ENCODE measurements around the gene SFI1.

SFI1 gene

DNA sequence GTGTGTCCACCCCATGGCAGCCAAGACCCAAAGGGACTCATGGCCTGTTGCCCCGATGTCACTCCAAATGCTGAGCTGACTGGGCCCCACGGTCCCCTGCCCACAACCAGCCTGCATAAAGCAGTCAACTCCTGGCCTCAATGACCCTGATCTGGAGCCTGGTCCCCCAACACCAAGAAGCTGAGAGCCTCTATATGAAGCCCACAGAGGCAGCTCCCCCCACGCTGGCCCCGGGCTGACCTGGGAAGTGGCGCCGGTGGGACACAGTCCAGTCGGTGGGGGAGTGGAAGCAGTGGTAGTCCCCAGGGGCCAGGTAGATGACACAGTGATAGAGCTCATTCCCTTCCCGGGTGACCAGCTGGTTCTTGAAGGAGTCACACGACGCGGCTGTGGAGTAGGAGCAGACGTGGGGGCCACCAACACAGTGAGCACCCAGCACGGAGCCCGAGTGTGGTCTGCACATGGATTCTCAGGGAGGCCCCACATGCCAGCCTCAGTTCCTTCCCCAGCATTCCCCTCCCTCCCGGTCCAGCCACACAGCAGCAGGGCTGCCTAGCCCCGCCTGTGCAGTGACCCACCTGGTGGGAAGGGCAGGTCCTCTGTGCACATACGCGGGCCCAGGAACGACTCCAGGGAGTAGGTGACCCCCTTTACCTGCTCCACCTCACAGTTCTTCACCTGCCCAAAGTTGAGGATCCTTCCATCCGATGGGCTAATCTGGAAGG is 124.6 kb downstream of the SFI1 start:
- no peak for FAIRE-seq

DNA sequence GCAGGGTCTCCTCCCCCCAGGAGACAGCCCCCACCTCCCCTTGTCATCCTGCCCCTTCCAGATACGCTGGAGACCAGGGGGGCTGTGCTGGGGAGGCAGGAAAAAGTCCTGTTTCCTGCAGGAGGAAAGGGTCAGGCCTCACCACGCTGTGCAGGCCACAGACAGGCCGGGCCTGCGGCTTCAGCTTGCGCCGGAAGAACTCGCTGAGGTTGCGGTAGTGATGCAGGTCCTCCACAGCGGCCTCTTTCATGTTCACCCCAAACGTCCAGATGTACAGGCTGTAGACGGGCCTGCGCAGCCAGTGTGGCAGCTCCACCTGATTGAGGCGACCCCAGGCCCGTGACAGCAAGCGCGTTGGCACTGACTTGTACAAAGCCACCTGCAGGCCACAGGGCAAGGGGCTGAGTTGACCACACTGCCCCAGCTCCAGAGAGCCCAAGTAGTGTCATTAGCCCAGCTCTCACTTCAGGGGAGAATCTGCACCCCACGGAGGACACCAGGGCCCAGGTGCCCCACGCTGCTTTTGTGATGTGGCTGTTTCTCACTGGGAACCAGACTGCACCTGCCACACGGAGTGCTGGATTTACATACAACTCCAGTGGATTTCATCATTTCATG is 125.3 kb downstream of the SFI1 start:
- FAIRE-seq = no peak

DNA sequence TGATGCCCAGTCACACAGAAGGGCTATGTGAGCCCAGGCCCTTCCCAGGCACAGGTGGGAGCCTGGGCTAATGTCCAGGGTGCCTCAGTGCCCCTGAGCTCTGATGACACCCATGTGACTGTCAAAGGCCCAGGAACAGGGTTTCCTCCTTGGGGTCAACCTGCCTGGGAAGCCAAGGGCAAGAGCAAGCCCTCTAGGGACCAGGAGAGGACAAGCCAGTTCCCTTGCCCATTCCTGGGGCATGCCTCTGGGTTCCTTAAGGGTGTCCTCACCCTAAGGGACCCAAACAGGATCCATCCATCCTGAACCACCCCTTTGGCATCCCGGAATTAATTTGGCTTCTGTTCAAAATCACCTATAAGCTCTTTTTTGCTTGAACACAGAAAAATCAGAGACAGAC is 126.6 kb downstream of the SFI1 start:
- FAIRE-seq = no peak

GRCh38 chr22:31623592-31624304 is 127.4 kb downstream of the SFI1 start:
- no peak for FAIRE-seq

DNA sequence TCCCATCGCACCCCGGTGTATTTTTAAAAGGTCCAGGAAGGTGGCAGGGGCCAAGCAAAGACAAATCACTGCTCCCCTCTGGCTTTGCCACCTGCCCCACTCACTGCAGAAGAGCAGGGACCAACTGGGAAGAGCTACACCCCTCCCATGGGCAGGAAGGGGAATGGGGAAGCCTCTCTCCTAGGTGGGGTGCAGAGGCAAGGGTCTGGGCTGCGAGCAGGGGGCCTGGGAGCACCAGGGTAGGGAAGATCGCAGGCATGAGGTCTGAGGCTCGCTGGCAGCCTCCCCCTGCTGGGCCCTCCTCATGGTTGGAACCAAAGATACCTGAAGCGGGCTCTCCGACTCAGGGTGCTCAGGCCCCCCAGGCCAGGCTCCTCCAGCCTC is 128.9 kb downstream of the SFI1 start:
- FAIRE-seq = no peak

GRCh38 chr22:31625661-31626426 is 129.5 kb downstream of the SFI1 start:
- no peak for FAIRE-seq

DNA sequence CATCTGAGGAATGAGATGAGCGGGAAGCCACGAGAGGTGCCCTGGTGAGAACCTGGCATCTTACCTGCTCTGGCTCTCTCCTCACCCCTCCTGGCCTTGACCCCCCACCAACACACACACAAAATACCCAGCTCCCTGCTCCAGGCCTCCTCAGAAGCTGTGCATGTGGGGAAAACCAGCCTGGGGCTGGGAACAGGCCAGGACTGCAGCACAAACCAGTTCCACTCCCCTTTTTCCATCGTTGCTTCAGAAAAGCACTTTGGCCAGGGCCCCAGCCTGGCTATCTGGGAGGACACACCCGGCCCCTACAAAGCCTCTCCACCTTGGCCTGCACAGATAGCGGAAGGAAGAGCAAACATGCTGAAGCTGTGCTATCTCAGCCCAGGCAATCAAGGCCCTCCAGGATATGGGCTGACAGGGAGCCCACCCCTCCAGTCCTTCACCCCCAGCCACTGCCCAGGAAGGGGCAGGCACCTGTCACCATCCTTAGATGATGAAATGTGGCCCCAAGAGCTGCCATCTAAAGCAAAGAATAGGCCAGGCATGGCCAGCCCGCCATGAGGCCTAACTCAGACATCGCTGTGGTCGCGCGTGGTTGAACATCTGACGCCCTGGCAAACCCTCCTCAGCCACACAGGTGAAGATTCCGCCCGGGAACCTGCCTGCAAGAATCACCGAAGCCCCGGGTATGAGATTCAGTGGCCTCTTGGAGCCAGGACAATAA is 130.3 kb downstream of the SFI1 start:
- FAIRE-seq = no peak

- no peak for FAIRE-seq
Measured at GRCh38 chr22:31627223-31627731, 130.9 kb downstream of the SFI1 start.

- no peak for FAIRE-seq
Measured at GRCh38 chr22:31628362-31628761, 132.0 kb downstream of the SFI1 start.

DNA sequence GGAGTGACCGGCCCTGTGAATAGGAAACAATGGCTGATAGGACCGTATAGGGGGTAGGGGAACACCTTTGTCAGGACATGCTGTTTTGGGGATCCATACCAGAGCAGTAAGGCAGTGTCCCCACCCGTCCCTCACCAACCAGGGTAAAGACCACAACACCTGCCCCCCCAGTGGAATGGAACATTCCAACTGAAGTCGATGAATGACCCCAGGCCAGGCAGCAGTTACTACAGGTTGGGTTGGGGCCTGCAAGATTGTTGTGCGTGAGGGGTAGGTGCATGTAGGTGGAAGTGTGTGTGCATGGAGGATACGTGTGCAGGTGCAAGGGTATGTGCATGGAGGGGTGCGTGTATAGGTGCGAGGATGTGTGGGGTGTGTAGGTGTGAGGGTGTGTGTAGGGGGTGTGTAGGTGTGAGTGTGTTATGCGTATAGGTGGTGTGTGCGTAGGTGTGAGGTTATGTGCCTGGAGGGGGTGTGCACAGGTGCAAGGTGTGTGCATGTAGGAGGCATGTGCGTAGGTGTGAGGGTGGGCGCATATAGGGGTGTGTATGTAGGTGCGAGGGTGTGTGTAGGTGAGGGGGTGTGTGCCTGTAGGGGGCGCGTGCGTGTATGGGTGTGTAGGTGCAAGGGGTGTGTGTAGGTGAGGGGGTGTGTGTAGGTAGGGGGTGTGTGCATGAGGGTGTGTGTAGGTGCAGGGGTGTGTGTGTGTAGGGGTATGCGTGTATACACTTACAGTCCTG is 132.8 kb downstream of the SFI1 start:
- no peak for FAIRE-seq

GRCh38 chr22:31629741-31630184 is 133.4 kb downstream of the SFI1 start:
- FAIRE-seq = no peak

DNA sequence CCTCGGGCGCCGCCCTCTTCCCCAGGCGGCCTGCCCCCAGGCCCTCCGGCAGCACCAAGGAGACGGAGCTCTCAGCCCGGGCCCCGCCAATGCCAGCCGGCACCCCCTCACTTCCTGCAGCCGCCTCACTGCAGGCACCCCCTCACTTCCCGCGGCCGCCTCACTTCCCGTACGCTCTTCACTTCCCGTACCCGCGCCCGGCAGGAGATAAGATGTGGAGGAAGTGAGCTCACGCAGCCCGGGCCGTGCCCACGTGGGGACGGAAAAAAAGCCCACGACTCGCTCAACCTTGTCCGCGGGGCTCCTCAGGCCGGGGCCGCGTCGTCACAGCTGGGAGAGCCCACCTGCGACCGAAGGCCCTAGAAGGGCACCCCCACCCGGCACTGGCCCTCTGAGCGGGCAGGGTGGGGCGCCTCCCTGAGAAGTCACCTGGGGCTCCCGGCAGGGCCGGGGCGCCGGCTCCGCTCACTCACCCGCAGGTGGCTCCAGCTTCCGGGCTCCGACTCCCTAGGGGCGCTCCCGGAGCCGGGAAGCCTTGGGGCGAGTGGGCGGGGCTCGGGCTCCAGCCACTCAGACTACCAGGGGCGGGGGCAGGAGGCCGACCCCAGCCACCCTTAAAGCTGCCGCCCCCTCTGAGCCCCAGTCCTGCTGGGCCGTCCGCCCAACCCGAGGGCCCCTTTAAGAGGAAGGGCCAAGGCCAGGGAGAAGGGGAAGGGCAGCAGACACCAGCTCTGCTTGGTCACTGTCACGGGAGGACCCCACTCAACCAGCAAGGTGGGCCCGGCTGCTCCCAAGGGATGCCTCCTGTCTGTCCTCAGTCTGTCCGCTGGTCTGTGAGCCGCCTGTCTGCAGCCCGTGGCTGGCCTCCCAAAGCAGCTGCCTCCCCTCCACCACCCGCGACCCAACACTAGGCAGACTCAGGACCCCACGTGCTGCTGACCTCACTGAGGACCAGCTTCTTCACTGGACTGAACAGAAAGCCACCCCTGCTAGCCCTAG is 134.3 kb downstream of the SFI1 start:
- FAIRE-seq = no peak

GRCh38 chr22:31631436-31631835 is 135.1 kb downstream of the SFI1 start:
- no peak for FAIRE-seq

- FAIRE-seq = no peak
Measured at GRCh38 chr22:31635638-31636306, 139.4 kb downstream of the SFI1 start.

DNA sequence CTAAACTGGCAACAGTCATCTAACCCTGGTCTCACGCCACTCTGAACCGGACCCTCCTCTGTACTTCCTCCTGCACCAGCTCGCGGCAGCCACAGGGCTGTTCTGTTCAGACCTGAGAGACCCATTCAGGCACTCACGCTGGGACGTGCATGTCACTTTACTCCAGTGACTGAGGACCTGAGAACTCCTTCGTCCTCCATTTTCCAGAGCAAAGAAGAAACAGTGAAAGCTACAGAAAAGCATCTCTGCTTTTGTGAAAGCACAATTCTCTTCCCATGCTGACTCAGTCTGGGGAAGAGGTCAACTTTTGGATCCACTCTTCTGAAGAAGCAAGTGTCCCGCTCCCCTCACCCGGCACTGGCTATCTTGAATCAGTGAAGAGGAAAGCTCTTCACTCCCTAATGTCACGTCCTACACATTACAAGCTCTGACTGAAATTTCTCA is 141.1 kb downstream of the SFI1 start:
- no peak for FAIRE-seq

- FAIRE-seq = no peak
Measured at GRCh38 chr22:31637891-31638618, 141.7 kb downstream of the SFI1 start.

- no peak for FAIRE-seq
Measured at GRCh38 chr22:31639436-31640039, 143.2 kb downstream of the SFI1 start.
